ENCODE measurements around the gene C10orf90.

C10orf90 gene

GRCh38 chr10:126459032-126459831 is 211.3 kb downstream of the C10orf90 start:
- no peak for DNase-seq

- no peak for DNase-seq
Measured at GRCh38 chr10:126458466-126458865, 212.0 kb downstream of the C10orf90 start.

DNA sequence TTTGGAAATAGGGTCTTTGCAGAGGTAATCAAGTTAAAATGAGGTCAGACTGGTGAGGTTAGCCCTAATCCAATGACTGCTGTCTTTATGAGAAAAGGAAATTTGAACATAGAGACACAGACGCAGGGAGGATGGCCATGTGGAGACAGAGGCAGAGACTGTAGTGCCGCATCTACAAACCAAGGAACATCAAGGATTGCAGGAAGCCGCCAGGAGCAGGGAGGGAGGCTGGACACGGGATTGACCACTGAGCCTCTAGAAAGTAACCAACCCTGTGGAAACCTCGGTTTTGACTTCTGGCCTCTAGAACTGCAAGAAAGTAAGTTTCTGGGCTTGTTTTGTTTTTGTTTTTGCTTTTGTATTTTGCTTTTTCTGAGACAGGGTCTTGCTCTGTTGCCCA is 213.9 kb downstream of the C10orf90 start:
- DNase-seq: no peak

GRCh38 chr10:126455766-126456405 is 214.6 kb downstream of the C10orf90 start:
- DNase-seq: no peak

DNA sequence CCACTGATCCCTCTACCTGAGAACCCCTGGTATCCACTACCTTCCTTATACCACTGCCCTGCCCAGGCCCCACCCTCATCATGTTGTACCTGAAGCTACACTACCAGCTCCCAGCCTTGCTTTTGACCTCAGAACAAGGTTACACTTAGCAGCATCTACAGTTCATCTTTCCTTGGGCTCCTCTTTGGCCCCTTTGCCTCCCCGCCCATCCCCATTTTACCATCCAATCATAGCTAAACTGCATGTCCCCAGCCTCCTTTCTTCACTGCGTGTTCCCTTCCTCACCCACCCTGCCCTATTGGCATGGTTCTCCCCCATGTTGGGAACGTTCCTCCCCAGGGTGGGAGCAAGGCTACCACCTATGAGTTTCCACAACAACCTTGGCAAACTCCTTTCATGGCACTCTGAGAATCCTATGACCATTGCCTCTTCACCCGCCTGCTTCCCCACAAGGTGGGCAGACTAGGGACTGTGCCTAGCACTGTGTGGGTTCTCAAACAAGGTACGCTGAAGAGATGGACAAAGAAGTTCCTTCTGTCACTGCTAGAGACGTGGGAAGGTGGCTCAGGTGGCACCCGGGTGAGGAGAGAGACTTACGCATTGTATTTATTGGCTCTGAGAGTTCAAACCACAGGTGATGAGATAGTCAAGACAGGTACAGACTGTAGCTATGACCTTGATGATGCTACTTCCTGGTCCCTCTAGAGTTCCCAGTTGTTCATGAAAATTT is 215.3 kb downstream of the C10orf90 start:
- DNase-seq: no peak

DNA sequence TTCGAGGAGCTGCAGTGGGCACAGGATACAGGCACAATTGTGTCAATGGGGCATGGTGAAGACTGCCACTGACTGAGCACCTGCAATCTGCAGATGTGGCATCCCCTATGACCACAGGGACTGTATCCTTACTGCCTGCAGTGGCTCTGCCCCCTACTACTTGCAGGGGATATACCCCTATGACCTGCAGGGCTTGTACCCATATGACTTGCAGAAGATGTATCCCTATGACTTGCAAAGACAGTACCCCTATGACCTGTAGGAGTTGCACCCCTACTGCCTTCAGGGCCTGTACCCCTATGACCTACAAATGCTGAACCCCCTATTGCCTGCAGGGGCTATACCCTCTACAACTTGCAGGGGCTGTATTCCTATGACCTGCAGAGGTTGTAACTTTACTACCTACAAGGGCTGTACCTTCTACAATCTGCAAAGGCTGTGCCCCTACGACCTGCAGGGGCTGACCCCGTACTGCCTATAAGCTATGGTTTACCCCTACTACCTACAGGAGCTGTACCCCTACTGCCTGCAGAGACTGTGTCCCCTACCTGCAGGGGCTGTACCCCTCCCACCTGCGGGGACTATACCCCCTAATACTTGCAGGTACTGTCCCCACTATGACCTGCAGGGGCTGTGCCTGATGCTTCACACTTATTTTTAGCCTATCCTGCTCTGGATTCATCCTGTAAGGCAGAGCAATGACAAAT is 216.3 kb downstream of the C10orf90 start:
- DNase-seq: no peak

DNA sequence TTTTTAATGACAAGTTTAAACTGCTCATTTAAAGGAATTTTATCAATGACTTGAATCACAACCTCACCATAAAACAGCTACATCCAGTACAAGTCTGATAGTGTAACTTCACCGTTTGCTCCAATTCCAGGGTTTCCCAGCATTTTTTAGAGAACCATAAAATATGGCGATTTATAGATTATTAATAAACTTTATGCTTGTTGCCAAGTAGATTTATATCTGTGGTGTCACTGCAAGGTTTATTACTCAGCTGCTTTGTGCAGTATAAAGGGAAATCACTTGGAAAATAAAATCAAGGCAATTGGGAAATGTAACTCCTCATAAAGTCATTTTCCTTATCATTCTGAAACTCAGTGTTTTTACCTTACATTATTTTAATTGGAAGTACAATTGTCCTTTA is 218.2 kb downstream of the C10orf90 start:
- DNase-seq: no peak

DNA sequence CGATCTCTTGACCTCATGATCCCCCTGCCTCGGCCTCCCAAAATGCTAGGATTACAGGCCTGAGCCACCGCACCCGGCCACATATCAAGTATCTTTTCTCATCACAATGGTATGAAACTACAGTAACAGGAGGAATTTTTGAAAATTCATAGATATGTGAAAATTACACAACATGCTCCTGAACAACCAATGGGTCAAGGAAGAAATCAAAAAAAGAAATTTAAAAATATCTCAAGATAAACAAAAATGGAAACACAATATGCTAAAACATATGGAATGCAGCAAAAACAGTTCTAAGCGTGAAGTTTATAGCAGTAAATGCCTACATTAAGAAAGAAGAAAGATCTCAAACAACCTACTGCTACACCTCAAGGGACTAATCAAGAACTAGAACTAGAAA is 222.4 kb downstream of the C10orf90 start:
- no peak for DNase-seq

DNA sequence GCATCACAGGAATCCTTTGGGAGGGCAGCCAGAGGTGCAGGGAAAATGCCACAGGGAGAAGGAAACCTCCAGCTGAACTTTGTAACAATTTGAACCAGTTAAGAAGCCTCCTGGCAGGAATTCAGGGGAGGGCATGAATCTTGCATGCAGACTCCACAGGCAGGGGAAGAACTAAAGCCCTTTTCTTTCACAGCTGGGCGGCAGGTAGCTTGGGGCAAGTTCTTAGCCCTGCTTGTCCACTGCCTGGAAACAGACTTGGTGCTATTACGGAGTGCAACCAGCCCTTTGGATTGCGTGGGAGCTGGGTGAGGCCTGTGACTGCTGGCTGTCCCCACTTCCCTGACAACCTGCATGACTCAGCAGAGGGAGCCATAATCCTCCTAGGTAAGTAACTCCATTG is 230.6 kb downstream of the C10orf90 start:
- DNase-seq: no peak

GRCh38 chr10:126438407-126438783 is 232.1 kb downstream of the C10orf90 start:
- DNase-seq: no peak

GRCh38 chr10:126437635-126438406 is 232.7 kb downstream of the C10orf90 start:
- DNase-seq: no peak

DNA sequence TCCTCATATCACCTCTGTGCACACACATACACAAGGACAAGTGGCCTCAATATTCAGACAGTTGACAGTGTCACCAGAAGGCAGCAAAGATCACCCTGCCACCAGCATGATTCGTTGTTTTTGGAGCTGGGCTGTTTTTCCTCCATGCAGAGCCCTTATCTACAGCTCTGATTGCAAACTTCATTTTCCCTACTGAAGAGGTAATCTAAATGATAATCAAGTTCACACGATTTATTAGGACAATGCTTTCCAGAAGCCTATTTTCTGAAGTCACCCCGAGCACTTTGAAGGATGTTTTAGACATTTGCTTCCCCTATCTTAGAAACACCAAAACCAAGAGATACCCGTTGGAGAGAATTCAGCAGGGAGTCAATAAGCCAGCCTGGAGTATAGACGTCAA is 236.3 kb downstream of the C10orf90 start:
- DNase-seq: no peak

DNA sequence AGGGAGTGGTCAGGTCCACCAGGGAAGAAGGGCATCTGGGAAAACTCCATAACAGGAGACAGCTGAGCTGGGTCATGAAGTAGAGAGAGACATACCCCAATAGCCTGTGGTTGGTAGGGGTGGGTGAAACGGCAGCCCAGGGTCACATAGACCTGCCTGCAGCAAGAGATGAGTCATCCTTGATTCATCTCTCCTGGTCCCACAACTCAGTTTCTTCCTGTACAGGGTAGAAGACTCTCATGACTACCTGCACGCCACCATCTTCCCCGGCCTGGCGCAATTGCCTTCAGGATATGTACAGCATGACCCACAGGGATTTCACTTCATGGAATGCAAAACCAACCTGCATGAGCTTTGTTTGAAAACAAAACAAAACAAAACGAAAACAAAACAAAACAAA is 237.1 kb downstream of the C10orf90 start:
- DNase-seq: no peak

- DNase-seq: no peak
Measured at GRCh38 chr10:126432507-126432906, 238.0 kb downstream of the C10orf90 start.

- no peak for DNase-seq
Measured at GRCh38 chr10:126431816-126432215, 238.7 kb downstream of the C10orf90 start.

DNA sequence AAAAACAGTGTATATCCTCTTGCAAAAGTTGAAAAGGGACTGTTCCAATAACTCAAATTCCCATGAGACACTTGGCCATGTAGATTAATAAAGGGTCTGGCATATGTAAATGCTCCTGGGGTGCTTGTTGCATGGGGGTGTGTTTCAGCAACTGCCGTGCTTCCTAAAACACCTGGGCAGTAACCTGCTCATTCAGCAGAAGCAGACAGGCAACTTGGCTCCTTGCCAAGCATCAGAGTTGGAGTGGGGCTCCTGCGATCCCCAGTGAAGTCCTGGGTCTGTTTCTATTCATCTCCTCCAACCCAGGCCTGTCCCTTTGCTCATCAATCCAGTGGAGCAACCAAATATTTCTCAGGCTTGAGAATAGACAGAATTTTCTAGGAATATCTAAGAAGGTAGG is 240.0 kb downstream of the C10orf90 start:
- no peak for DNase-seq

- DNase-seq: no peak
Measured at GRCh38 chr10:126429275-126429674, 241.2 kb downstream of the C10orf90 start.

DNA sequence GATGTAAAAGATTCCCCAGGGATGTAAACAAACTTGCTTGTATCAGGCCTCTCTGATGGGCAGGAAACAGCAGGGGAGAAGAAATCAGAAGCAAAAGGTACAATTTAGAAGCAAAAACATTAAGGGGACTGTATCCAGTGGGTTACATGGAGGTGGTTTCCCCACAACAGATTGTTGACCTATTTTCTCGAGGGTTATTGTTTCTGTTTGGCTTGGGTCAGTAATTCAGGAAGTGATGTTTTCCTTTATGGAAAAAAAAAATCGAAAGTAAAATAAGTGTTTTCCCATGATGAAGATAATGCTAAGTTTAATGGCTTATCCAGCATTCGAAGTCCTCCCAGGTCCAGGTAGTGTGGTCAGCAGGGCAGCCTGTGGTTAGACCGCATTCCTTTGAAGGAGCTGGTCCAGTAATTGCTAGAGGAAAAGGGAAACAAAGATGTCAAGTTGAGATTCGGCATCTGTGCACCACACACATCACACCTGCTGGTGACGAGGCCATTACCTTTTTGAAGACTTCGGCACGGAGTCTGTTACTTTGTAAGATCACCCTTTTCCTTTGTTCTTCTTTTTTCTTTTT is 244.9 kb downstream of the C10orf90 start:
- no peak for DNase-seq

GRCh38 chr10:126425032-126425431 is 245.5 kb downstream of the C10orf90 start:
- DNase-seq: no peak

DNA sequence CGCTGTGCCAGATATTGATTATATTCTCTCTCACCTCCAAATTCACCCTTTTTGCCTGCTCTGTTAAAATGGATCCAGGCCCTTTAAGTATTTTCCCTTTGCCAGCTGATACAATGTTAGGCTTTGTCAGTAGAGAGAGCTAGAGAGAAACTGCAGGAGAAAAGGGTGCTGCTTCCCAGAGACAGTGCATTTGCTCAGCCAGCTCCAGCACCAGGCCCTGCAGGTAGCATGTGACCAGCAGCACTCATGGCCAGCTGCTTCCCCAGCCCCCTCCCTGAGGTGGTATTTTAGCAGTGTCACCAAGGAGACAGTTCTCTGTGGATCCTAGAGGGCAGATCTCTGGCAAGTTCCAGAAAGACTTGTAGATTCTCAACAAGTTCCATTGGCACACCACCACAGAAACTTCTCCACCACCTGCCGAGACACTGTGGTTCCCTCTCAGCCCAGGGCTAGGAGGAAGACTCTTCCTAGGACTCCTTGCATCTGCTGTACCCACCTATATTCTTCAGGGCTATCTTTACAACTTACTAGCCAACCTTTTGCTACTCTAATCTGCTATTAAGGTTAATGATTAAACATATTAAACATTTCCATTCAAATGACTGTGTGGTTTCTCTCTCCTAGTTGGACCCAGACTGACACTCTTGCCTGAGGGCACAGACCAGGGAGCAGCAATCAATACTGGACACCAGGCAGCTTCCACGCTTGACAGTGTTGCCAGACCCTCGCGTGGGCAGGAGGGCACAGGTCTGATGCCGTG is 246.6 kb downstream of the C10orf90 start:
- no peak for DNase-seq

DNA sequence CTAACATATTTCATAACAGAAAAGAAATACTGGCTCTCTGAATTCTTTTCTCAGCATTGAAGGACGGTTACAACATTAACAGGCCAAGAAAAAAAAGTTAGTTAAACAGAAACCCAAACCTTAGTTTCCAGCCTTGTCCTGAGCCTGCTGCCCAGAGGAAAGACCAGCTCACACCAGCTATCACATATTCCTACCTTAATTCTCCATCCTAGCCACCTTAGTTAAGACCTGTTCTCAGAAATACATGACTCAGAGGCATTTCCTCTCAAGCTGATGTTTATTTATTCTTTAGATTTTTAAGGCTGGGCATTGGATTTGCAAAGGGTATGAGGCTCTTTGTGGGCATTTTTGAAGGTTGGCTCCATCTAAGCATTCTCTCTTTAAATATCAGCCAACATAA is 247.9 kb downstream of the C10orf90 start:
- no peak for DNase-seq

Measured in T-helper 9 cell (primary cell).